ENCODE data around the gene MMP15.

The MMP15 gene

GRCh38 chr16:58034128-58034685 is 8.7 kb downstream of the MMP15 start:
- Histone ChIP-seq H3K27me3 (replicated peaks) (no peaks in the 10 kb centered on the region), H3K36me3 (replicated peaks) (no peaks in the 10 kb centered on the region), H3K27ac (no peak overlapping the region), H3K4me3 (ENCODE audit: low read depth, low read length) (no peak overlapping the region)
- in situ Hi-C loops (cut with HindIII; ENCODE audit: low pct_ligation_motif_present, low sequenced_read_pairs), result no loop called here
- DNase-seq, result no peak
- TF ChIP-seq CTCF (IDR thresholded peaks at IDR 0.05; ENCODE audit: low read depth, low read length, missing control alignments), result no peak

- DNase-seq, result no peak
- TF ChIP-seq CTCF (IDR thresholded peaks at IDR 0.05; ENCODE audit: low read depth, low read length, missing control alignments), result no peak
- Histone ChIP-seq H3K27ac (no peak overlapping the region), H3K36me3 (replicated peaks) (no peaks in the 10 kb centered on the region), H3K27me3 (replicated peaks) (no peaks in the 10 kb centered on the region), H3K4me3 (ENCODE audit: low read depth, low read length) (no peak overlapping the region)
- in situ Hi-C loops (cut with HindIII; ENCODE audit: low pct_ligation_motif_present, low sequenced_read_pairs), result no loop called here
These were observed 9.2 kb downstream of the MMP15 start for GRCh38 chr16:58034774-58035173.

- Histone ChIP-seq H3K4me3 (ENCODE audit: low read depth, low read length) (no peak overlapping the region), H3K27ac (no peak overlapping the region), H3K27me3 (replicated peaks) (no peaks in the 10 kb centered on the region), H3K36me3 (replicated peaks) (no peaks in the 10 kb centered on the region)
- TF ChIP-seq CTCF (IDR thresholded peaks at IDR 0.05; ENCODE audit: low read depth, low read length, missing control alignments), result no peak
- in situ Hi-C loops (cut with HindIII; ENCODE audit: low pct_ligation_motif_present, low sequenced_read_pairs), result no loop called here
- no peak for DNase-seq
These were observed 10.0 kb downstream of the MMP15 start for GRCh38 chr16:58035356-58036170.

- no peak overlapping the region for H3K27ac ChIP-seq
- no peaks in the 10 kb centered on the region for H3K27me3 ChIP-seq (replicated peaks)
- no peaks in the 10 kb centered on the region for H3K36me3 ChIP-seq (replicated peaks)
- no peak overlapping the region for H3K4me3 ChIP-seq (ENCODE audit: low read depth, low read length)
- in situ Hi-C loops (cut with HindIII; ENCODE audit: low pct_ligation_motif_present, low sequenced_read_pairs), result no loop called here
- no peak for DNase-seq
- no peak for TF ChIP-seq CTCF (IDR thresholded peaks at IDR 0.05; ENCODE audit: low read depth, low read length, missing control alignments)
These were observed 11.4 kb downstream of the MMP15 start for GRCh38 chr16:58036943-58037342.

- in situ Hi-C loops (cut with HindIII; ENCODE audit: low pct_ligation_motif_present, low sequenced_read_pairs), result no loop called here
- DNase-seq, result no peak
These were observed 12.0 kb downstream of the MMP15 start for GRCh38 chr16:58037365-58038057.

More at GRCh38 chr16:58037365-58038057, 12.0 kb downstream of the MMP15 start:
- no peak for TF ChIP-seq CTCF (IDR thresholded peaks at IDR 0.05; ENCODE audit: low read depth, low read length, missing control alignments)
- Histone ChIP-seq H3K27ac (no peak overlapping the region), H3K4me3 (ENCODE audit: low read depth, low read length) (no peak overlapping the region), H3K36me3 (replicated peaks) (no peaks in the 10 kb centered on the region), H3K27me3 (replicated peaks) (no peaks in the 10 kb centered on the region)

All from brain microvascular endothelial cell (primary cell).